ENCODE results near the gene MEOX1.

DNA sequence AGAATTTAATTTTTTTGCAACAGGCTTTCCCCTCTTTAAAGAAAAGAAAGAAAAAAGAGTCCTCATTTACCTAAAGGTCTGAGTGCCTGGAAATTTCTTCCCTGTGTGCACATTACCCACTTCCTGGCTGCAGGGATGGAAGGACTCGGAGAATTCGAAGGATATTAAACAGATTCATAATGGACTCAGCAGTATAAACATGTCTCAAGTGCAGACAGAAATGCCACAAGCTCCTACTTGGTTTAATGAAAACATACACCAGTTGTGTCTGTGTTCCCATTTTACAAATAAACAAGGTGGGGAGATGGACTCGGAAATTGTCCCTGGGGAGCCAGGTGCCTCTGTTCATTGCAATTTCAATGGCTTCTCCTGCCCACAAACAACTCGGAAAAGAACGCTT, 47.2 kb downstream of the MEOX1 start:
- TF ChIP-seq, protein P1, sequence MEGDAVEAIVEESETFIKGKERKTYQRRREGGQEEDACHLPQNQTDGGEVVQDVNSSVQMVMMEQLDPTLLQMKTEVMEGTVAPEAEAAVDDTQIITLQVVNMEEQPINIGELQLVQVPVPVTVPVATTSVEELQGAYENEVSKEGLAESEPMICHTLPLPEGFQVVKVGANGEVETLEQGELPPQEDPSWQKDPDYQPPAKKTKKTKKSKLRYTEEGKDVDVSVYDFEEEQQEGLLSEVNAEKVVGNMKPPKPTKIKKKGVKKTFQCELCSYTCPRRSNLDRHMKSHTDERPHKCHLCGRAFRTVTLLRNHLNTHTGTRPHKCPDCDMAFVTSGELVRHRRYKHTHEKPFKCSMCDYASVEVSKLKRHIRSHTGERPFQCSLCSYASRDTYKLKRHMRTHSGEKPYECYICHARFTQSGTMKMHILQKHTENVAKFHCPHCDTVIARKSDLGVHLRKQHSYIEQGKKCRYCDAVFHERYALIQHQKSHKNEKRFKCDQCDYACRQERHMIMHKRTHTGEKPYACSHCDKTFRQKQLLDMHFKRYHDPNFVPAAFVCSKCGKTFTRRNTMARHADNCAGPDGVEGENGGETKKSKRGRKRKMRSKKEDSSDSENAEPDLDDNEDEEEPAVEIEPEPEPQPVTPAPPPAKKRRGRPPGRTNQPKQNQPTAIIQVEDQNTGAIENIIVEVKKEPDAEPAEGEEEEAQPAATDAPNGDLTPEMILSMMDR (IDR thresholded peaks at IDR 0.05), result no peak
- no peak for TF ChIP-seq EZH2 (IDR thresholded peaks at IDR 0.05; ENCODE audit: borderline replicate concordance, insufficient read depth, low read depth, low read length, poor library complexity, severe bottlenecking)
